ENCODE data around the gene SPATA22. TPM values are rescaled to one million over a fixed set of nuclear protein-coding genes. Genes with fewer than 3 reads are reported as not detected.
"Not testable (repeated sequence)": the region's sequence is repeated elsewhere in the genome, so short reads cannot be mapped to it uniquely, and the experiment has no call there.

Gene SPATA22
- total RNA-seq, 1 donor from 2014 or later, result not detected

GRCh38 chr17:3474212-3474611 lies 2.6 kb upstream of the SPATA22 start:
- peak; percentile 93 for DNase-seq (ENCODE audit: low read depth)

GRCh38 chr17:3472137-3472536 lies 518 bp upstream of the SPATA22 start:
- no peak for DNase-seq (ENCODE audit: low read depth)

- no peak for DNase-seq (ENCODE audit: low read depth)
These were observed 2.1 kb downstream of the SPATA22 start for GRCh38 chr17:3469529-3469928.

- not testable (repeated sequence) for DNase-seq (ENCODE audit: low read depth)
These were observed 5.3 kb downstream of the SPATA22 start for GRCh38 chr17:3466355-3466754.

- no peak for DNase-seq (ENCODE audit: low read depth)
These were observed 23.5 kb downstream of the SPATA22 start for GRCh38 chr17:3448059-3448665.

DNA sequence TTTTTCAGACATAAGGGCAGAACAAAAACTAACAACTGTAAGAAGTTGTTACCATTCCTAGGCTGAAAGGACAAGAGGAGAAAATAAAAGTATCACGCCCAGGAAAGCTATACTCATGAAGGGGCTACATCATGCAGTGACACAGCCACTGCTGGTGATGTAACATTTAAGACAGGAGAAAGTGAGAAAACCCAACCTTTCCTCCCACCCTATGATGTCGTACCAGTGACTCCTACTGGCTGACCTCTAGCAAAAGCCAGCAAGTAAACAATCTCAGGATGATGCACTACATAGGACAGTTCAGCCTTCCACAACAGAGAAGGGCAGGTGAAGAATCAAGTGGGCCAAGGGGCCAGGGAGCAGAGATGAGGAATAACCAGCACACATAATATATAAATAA lies 24.0 kb downstream of the SPATA22 start:
- peak; percentile 1 for DNase-seq (ENCODE audit: low read depth)

DNA sequence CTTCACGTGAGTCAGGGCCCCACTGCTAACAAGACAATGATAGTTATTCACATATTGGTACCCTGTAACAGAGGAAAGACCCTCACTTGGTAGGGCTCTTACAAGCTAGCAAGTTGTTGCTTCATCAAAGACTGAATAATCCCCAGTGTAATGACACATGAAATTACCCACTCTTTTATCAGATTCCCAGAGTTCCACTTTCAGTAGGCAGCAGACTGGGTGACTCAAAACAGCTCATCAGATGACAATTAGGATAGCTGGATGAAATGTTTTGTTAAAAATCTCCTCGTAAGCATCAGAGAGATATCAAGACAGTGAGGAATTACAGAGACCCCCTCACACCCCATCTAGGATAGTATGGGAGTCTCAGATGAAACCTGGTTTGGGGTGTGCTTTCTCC lies 31.2 kb downstream of the SPATA22 start:
- DNase-seq (ENCODE audit: low read depth), result no peak

DNA sequence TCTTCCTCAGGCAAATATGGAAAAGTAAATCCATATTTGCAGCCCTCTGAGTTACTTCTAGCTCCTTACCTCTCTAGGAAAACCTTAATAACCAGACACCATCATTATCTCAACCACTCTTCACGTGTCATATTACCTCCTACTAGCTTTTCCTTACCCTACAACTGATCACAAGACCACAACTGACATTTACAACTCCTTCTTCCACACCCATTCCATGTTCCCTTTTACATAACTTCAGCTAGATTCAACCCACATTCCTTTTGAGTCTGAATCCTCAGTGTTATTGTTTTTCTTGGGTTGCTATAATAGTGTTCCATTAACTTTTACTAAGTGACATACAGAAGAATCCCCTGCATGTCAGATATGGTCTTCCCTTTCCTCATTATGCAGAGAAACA lies 33.3 kb downstream of the SPATA22 start:
- DNase-seq (ENCODE audit: low read depth), result no peak

DNA sequence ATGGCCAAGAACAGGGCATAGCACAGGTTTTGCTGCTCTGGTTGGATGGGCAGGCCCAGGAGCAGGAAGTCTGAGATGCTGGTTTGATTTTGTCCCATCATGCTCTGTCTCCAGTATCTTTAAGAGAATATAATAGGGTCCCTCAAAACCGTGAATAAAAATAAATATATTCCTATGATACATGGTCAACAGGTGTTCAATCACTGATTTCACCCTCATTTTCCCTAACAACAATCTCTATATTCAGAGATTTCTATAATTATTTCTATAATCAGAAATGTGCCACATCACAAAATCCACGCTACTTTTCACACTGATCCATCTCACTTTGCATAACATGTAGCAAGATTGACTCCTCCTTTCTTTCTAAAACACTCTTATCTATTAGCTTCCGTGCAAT lies 37.9 kb downstream of the SPATA22 start, which contains the start of gene OR1E2:
Gene OR1E2, minus strand, starts transcription at position 101 of the 400 bp plus-strand sequence. Its CDS starts 0 bp downstream, at position 101.
- no peak for DNase-seq (ENCODE audit: low read depth)

DNA sequence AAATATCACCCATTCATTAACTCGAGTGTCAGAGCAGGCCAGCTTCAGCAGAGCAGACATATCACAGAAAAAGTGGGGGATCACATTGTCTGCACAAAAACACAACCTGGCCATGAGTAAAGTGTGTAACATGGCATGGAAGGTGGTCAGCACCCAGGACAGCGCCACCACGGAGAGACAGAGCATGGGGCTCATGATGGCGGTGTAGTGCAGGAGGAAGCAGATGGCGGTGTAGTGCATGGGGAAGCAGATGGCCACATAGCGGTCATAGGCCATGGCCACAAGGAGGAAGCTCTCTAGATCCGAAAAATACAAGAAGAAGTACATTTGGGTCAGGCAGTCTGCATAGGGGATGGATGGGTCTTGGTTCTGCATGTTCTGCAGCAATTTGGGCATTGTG lies 38.4 kb downstream of the SPATA22 start:
- not testable (repeated sequence) for DNase-seq (ENCODE audit: low read depth)

- no peak for DNase-seq (ENCODE audit: low read depth)
These were observed 53.4 kb downstream of the SPATA22 start for GRCh38 chr17:3418222-3418621.

GRCh38 chr17:3415610-3416009 lies 56.0 kb downstream of the SPATA22 start:
- DNase-seq (ENCODE audit: low read depth), result no peak

DNA sequence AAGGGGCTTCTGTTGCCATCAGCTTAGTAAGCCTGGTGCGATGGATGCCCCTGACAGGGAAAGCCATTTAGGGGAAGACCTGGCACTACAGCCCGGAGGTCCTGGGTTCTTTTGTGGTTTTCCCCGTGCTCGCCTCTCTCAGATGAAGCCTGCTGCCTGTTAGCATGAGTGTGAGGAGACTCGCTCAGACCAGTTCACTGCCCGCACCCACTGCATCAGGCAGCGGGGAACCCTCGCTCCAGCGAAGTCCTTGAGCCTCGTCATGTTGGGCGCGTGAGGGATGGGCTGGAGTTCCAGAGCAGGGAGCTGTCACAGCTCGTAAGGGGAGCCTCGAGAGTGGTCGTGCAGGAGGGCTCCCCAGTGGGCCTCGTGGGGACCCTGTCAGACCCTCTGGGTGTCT lies 59.4 kb downstream of the SPATA22 start:
- not testable (repeated sequence) for DNase-seq (ENCODE audit: low read depth)

DNA sequence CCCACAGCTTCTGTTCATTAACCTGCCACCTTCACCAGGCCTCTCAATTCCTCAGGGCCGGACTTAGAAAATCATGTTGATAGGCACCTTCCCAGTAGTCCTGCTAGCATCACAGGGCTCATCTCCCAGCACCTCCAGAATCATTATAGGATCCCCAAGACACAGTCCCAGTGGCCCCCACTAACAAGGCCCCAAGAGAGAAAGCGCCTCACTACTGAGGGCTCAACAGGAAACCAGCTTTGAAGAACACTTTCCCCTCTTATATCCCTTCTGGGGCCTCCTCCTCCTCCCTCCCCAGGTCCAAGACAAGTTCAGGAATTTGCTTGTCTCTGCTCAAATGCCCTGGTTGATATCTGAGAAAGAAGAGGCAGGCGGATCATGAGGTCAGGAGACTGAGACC lies 60.5 kb downstream of the SPATA22 start, which contains the start of gene OR3A3:
Gene OR3A3, plus strand, starts transcription at position 301 of the 400 bp plus-strand sequence.
- DNase-seq (ENCODE audit: low read depth), result no peak

DNA sequence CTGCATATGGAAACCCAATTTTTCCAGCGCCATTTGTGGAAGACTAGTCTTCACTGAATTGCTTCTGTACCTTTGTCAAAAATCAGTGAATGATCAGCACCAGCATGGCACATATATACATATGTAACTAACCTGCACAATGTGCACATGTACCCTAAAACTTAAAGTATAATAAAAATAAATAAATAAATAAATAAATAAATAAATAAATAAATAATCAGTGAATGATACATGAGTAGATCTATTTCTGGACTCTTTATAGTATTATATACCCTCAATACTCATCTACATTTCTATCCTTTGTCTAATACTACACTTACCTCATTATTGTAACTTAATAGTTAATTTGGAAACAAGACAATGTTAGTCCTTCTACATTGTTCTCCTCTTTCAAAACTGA lies 67.8 kb downstream of the SPATA22 start:
- not testable (repeated sequence) for DNase-seq (ENCODE audit: low read depth)

GRCh38 chr17:3401786-3402185 lies 69.8 kb downstream of the SPATA22 start:
- DNase-seq (ENCODE audit: low read depth), result no peak

GRCh38 chr17:3400055-3400454 lies 71.6 kb downstream of the SPATA22 start:
- DNase-seq (ENCODE audit: low read depth), result no peak

- DNase-seq (ENCODE audit: low read depth), result no peak
These were observed 73.3 kb downstream of the SPATA22 start, which contains the start of gene OR1E1 for GRCh38 chr17:3398310-3398709. TSS of gene OR1E1 (minus strand) at chr17:3398410. CDS start at chr17:3398410, 0 bp downstream.

GRCh38 chr17:3397801-3398200 lies 73.8 kb downstream of the SPATA22 start:
- not testable (repeated sequence) for DNase-seq (ENCODE audit: low read depth)

Other genes starting within 250 kb of the SPATA22 start
- not detected in 2 replicates for gene OR3A1, start 173.5 kb downstream of the SPATA22 start, total RNA-seq
- not detected in 2 replicates for gene OR3A2, start 85.5 kb downstream of the SPATA22 start, total RNA-seq
- not detected in 2 replicates for gene OR1E1, start 73.4 kb downstream of the SPATA22 start, total RNA-seq
- under 0.01 TPM in 1 of 2 replicates, not detected in the other for gene OR3A3, start 60.4 kb downstream of the SPATA22 start, total RNA-seq
- gene OR1E2, start 38.0 kb downstream of the SPATA22 start, total RNA-seq, result not detected in 2 replicates
- gene ASPA, start 4.2 kb upstream of the SPATA22 start, total RNA-seq, result 0.20 and 0.87 TPM in 2 replicates
- under 0.01 and 0.89 TPM in 2 replicates for gene TRPV3, start 86.0 kb upstream of the SPATA22 start, total RNA-seq
- gene TRPV1, start 137.6 kb upstream of the SPATA22 start, total RNA-seq, result 0.52 and 5.9 TPM in 2 replicates
- 13.8 and 21.2 TPM in 2 replicates for gene SHPK, start 164.4 kb upstream of the SPATA22 start, total RNA-seq
- 14.2 and 17.8 TPM in 2 replicates for gene CTNS, start 164.9 kb upstream of the SPATA22 start, total RNA-seq
- gene TAX1BP3, start 196.8 kb upstream of the SPATA22 start, total RNA-seq, result 389 and 414 TPM in 2 replicates
- 15.3 and 18.8 TPM in 2 replicates for gene EMC6, start 197.0 kb upstream of the SPATA22 start, total RNA-seq
- 2.9 and 19.3 TPM in 2 replicates for gene P2RX5, start 224.3 kb upstream of the SPATA22 start, total RNA-seq